ENCODE data around the gene PHLPP1.

The PHLPP1 gene

GRCh38 chr18:62852851-62853250 is 137.5 kb downstream of the PHLPP1 start:
- no peaks in the 10 kb centered on the region for H3K27me3 ChIP-seq (replicated peaks; ENCODE audit: control insufficient read depth, insufficient read depth, low read length, poor library complexity, severe bottlenecking)
- no peaks in the 10 kb centered on the region for H3K36me3 ChIP-seq (ENCODE audit: control insufficient read depth, insufficient read depth, low read length)
- H3K4me1 ChIP-seq (ENCODE audit: control insufficient read depth, insufficient read depth, low read length, poor library complexity, severe bottlenecking): no peaks in the 10 kb centered on the region
- DNase-seq: no peak
- H3K4me3 ChIP-seq (ENCODE audit: insufficient read depth, low read depth, low read length, poor library complexity, severe bottlenecking): no peak overlapping the region
- H3K27ac ChIP-seq (ENCODE audit: insufficient read depth, low read length, poor library complexity, severe bottlenecking): no peak overlapping the region
- H3K9me3 ChIP-seq (ENCODE audit: control insufficient read depth, low read length): no peaks in the 10 kb centered on the region

GRCh38 chr18:62856294-62856693 is 141.0 kb downstream of the PHLPP1 start:
- Histone ChIP-seq H3K27me3 (replicated peaks; ENCODE audit: control insufficient read depth, insufficient read depth, low read length, poor library complexity, severe bottlenecking) (no peaks in the 10 kb centered on the region), H3K4me1 (ENCODE audit: control insufficient read depth, insufficient read depth, low read length, poor library complexity, severe bottlenecking) (no peaks in the 10 kb centered on the region), H3K9me3 (ENCODE audit: control insufficient read depth, low read length) (no peaks in the 10 kb centered on the region), H3K36me3 (ENCODE audit: control insufficient read depth, insufficient read depth, low read length) (no peaks in the 10 kb centered on the region), H3K4me3 (ENCODE audit: insufficient read depth, low read depth, low read length, poor library complexity, severe bottlenecking) (no peak overlapping the region), H3K27ac (ENCODE audit: insufficient read depth, low read length, poor library complexity, severe bottlenecking) (no peak overlapping the region)
- DNase-seq: no peak

DNA sequence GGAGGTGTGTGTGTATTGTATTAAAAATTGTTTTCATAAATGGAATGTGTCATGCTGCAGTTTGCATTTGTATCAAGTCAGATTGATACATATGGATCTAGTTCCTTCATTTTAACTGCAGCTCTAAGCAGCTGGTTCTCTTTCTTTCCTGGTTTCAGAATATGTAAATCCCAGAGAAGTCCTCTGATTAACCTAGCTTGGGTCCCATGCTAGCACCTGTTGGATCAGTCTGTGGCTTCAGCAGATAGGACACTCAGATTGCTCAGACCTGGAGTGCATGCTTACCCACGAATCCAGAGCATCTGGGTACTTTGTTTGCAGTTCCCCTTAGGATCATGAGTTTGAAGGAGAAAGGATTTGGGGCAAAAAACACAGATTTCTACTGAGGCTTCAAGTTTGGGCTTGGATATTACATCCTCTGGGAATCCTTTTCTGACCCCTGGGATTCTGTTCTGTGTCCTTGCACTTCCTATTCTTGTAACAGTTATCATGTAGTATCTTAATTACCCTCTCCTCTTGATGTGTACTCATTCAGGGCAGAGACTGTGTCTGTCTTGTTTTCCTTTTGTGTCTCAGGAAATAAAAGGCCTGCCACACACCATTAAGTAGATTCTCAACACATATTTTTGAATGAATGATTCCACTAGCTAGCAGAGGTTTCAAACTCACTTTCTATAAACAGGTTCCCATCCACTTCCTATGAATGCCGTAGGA is 142.1 kb downstream of the PHLPP1 start:
- Histone ChIP-seq H3K9me3 (ENCODE audit: control insufficient read depth, low read length) (no peaks in the 10 kb centered on the region), H3K27me3 (replicated peaks; ENCODE audit: control insufficient read depth, insufficient read depth, low read length, poor library complexity, severe bottlenecking) (no peaks in the 10 kb centered on the region), H3K4me3 (ENCODE audit: insufficient read depth, low read depth, low read length, poor library complexity, severe bottlenecking) (no peak overlapping the region), H3K27ac (ENCODE audit: insufficient read depth, low read length, poor library complexity, severe bottlenecking) (no peak overlapping the region), H3K36me3 (ENCODE audit: control insufficient read depth, insufficient read depth, low read length) (no peaks in the 10 kb centered on the region), H3K4me1 (ENCODE audit: control insufficient read depth, insufficient read depth, low read length, poor library complexity, severe bottlenecking) (no peaks in the 10 kb centered on the region)
- no peak for DNase-seq

- Histone ChIP-seq H3K4me1 (ENCODE audit: control insufficient read depth, insufficient read depth, low read length, poor library complexity, severe bottlenecking) (no peaks in the 10 kb centered on the region), H3K27ac (ENCODE audit: insufficient read depth, low read length, poor library complexity, severe bottlenecking) (no peak overlapping the region), H3K27me3 (replicated peaks; ENCODE audit: control insufficient read depth, insufficient read depth, low read length, poor library complexity, severe bottlenecking) (no peaks in the 10 kb centered on the region), H3K36me3 (ENCODE audit: control insufficient read depth, insufficient read depth, low read length) (no peaks in the 10 kb centered on the region), H3K9me3 (ENCODE audit: control insufficient read depth, low read length) (no peaks in the 10 kb centered on the region), H3K4me3 (ENCODE audit: insufficient read depth, low read depth, low read length, poor library complexity, severe bottlenecking) (no peak overlapping the region)
- DNase-seq: no peak
These were observed 144.7 kb downstream of the PHLPP1 start for GRCh38 chr18:62860062-62860461.

GRCh38 chr18:62862466-62862865 is 147.1 kb downstream of the PHLPP1 start:
- Histone ChIP-seq H3K4me3 (ENCODE audit: insufficient read depth, low read depth, low read length, poor library complexity, severe bottlenecking) (no peak overlapping the region), H3K9me3 (ENCODE audit: control insufficient read depth, low read length) (no peaks in the 10 kb centered on the region), H3K4me1 (ENCODE audit: control insufficient read depth, insufficient read depth, low read length, poor library complexity, severe bottlenecking) (no peaks in the 10 kb centered on the region), H3K27me3 (replicated peaks; ENCODE audit: control insufficient read depth, insufficient read depth, low read length, poor library complexity, severe bottlenecking) (no peaks in the 10 kb centered on the region), H3K27ac (ENCODE audit: insufficient read depth, low read length, poor library complexity, severe bottlenecking) (no peak overlapping the region), H3K36me3 (ENCODE audit: control insufficient read depth, insufficient read depth, low read length) (no peaks in the 10 kb centered on the region)
- no peak for DNase-seq

DNA sequence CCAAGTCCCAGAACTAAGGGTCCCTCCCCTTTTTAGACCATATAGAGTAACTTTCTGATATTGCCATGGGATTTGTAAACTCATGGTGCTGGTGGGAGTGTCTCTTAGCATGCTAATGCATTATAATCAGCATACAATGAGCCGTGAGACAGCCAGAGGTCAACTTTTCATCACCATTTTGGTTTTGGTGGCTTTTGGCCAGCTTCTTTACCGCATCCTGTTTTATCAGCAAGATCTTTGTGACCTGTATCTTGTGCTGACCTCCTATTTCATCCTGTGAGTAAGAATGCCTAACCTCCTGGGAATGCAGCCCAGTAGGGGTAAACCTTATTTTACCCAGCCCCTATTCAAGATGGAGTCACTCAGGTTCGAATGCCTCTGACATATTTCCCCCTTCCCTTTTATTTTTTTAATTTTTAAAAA is 148.2 kb downstream of the PHLPP1 start:
- Histone ChIP-seq H3K4me3 (ENCODE audit: insufficient read depth, low read depth, low read length, poor library complexity, severe bottlenecking) (no peak overlapping the region), H3K27ac (ENCODE audit: insufficient read depth, low read length, poor library complexity, severe bottlenecking) (no peak overlapping the region), H3K4me1 (ENCODE audit: control insufficient read depth, insufficient read depth, low read length, poor library complexity, severe bottlenecking) (no peaks in the 10 kb centered on the region), H3K27me3 (replicated peaks; ENCODE audit: control insufficient read depth, insufficient read depth, low read length, poor library complexity, severe bottlenecking) (no peaks in the 10 kb centered on the region), H3K9me3 (ENCODE audit: control insufficient read depth, low read length) (no peaks in the 10 kb centered on the region), H3K36me3 (ENCODE audit: control insufficient read depth, insufficient read depth, low read length) (no peaks in the 10 kb centered on the region)
- DNase-seq: no peak

GRCh38 chr18:62865498-62865897 is 150.2 kb downstream of the PHLPP1 start:
- Histone ChIP-seq H3K9me3 (ENCODE audit: control insufficient read depth, low read length) (no peaks in the 10 kb centered on the region), H3K4me1 (ENCODE audit: control insufficient read depth, insufficient read depth, low read length, poor library complexity, severe bottlenecking) (no peaks in the 10 kb centered on the region), H3K27ac (ENCODE audit: insufficient read depth, low read length, poor library complexity, severe bottlenecking) (no peak overlapping the region), H3K4me3 (ENCODE audit: insufficient read depth, low read depth, low read length, poor library complexity, severe bottlenecking) (no peak overlapping the region), H3K27me3 (replicated peaks; ENCODE audit: control insufficient read depth, insufficient read depth, low read length, poor library complexity, severe bottlenecking) (no peaks in the 10 kb centered on the region), H3K36me3 (ENCODE audit: control insufficient read depth, insufficient read depth, low read length) (no peaks in the 10 kb centered on the region)
- no peak for DNase-seq

GRCh38 chr18:62867534-62867933 is 152.2 kb downstream of the PHLPP1 start:
- Histone ChIP-seq H3K36me3 (ENCODE audit: control insufficient read depth, insufficient read depth, low read length) (no peaks in the 10 kb centered on the region), H3K9me3 (ENCODE audit: control insufficient read depth, low read length) (no peaks in the 10 kb centered on the region), H3K27me3 (replicated peaks; ENCODE audit: control insufficient read depth, insufficient read depth, low read length, poor library complexity, severe bottlenecking) (no peaks in the 10 kb centered on the region), H3K27ac (ENCODE audit: insufficient read depth, low read length, poor library complexity, severe bottlenecking) (no peak overlapping the region), H3K4me3 (ENCODE audit: insufficient read depth, low read depth, low read length, poor library complexity, severe bottlenecking) (no peak overlapping the region), H3K4me1 (ENCODE audit: control insufficient read depth, insufficient read depth, low read length, poor library complexity, severe bottlenecking) (no peaks in the 10 kb centered on the region)
- no peak for DNase-seq

- Histone ChIP-seq H3K27ac (ENCODE audit: insufficient read depth, low read length, poor library complexity, severe bottlenecking) (no peak overlapping the region), H3K4me3 (ENCODE audit: insufficient read depth, low read depth, low read length, poor library complexity, severe bottlenecking) (no peak overlapping the region), H3K27me3 (replicated peaks; ENCODE audit: control insufficient read depth, insufficient read depth, low read length, poor library complexity, severe bottlenecking) (no peaks in the 10 kb centered on the region), H3K36me3 (ENCODE audit: control insufficient read depth, insufficient read depth, low read length) (no peaks in the 10 kb centered on the region), H3K4me1 (ENCODE audit: control insufficient read depth, insufficient read depth, low read length, poor library complexity, severe bottlenecking) (no peaks in the 10 kb centered on the region), H3K9me3 (ENCODE audit: control insufficient read depth, low read length) (no peaks in the 10 kb centered on the region)
- DNase-seq: no peak
These were observed 153.3 kb downstream of the PHLPP1 start for GRCh38 chr18:62868645-62869044.

- no peaks in the 10 kb centered on the region for H3K36me3 ChIP-seq (ENCODE audit: control insufficient read depth, insufficient read depth, low read length)
- no peak overlapping the region for H3K27ac ChIP-seq (ENCODE audit: insufficient read depth, low read length, poor library complexity, severe bottlenecking)
- no peaks in the 10 kb centered on the region for H3K9me3 ChIP-seq (ENCODE audit: control insufficient read depth, low read length)
- no peaks in the 10 kb centered on the region for H3K4me1 ChIP-seq (ENCODE audit: control insufficient read depth, insufficient read depth, low read length, poor library complexity, severe bottlenecking)
- DNase-seq: no peak
- no peak overlapping the region for H3K4me3 ChIP-seq (ENCODE audit: insufficient read depth, low read depth, low read length, poor library complexity, severe bottlenecking)
- H3K27me3 ChIP-seq (replicated peaks; ENCODE audit: control insufficient read depth, insufficient read depth, low read length, poor library complexity, severe bottlenecking): no peaks in the 10 kb centered on the region
These were observed 155.3 kb downstream of the PHLPP1 start for GRCh38 chr18:62870643-62871042.

Measured in effector memory CD4-positive, alpha-beta T cell (primary cell).